SJSA1 (cell line): Measurements from ENCODE around the gene THSD7B. TPM values are rescaled to one million over a fixed set of nuclear protein-coding genes. Genes with fewer than 3 reads are reported as not detected.

ENCODE experiments used
- DNase-seq, 2 experiments: peaks; one replicate each; pipeline ENCODE4 v3.0.0-alpha.2; 2015 to 2020; ENCODE audit warnings: low spot score in 2 of 2, low read depth in 1 of 2
- H3K27ac ChIP-seq: fragments of 250-450 bp; sonication (Bioruptor Pico); 2 replicates; pipeline ENCODE4 v1.5.1; 2020; ENCODE audit warnings: mild to moderate bottlenecking, moderate library complexity
- H3K27me3 ChIP-seq: fragments of 250-450 bp; sonication (Bioruptor Pico); replicated peaks from 2 replicates; pipeline ENCODE4 v1.5.1; 2020; ENCODE audit warnings: mild to moderate bottlenecking, moderate library complexity
- H3K36me3 ChIP-seq: fragments of 250-450 bp; sonication (Bioruptor Pico); 2 replicates; pipeline ENCODE4 v1.5.1; 2020; ENCODE audit warnings: mild to moderate bottlenecking
- H3K4me1 ChIP-seq: fragments of 250-450 bp; sonication (Bioruptor Pico); replicated peaks from 2 replicates; pipeline ENCODE4 v1.6.1; 2021; ENCODE audit warnings: mild to moderate bottlenecking
- H3K4me3 ChIP-seq: fragments of 250-450 bp; sonication (Bioruptor Pico); 2 replicates; pipeline ENCODE4 v1.5.1; 2020; ENCODE audit warnings: mild to moderate bottlenecking
- H3K9me3 ChIP-seq: fragments of 250-450 bp; sonication (Bioruptor Pico); replicated peaks from 2 replicates; pipeline ENCODE4 v1.5.1; 2020; ENCODE audit warnings: mild to moderate bottlenecking
- total RNA-seq: library from RNA; depleted of rRNA; stranded (reverse); fragments of >200 nt; shearing (Covaris generic); gene quantifications from 2 replicates; pipeline ENCODE4 v1.2.3, GENCODE V29; 2014

Gene THSD7B
- total RNA-seq, 1 experiment from 2014 or later: 0.16 TPM

- Histone ChIP-seq H3K9me3 (no peaks in the 10 kb centered on the region), H3K4me1 (peaks cover 6% of the 10 kb centered on the region), H3K36me3 (no peaks in the 10 kb centered on the region), H3K27me3 (no peaks in the 10 kb centered on the region), H3K27ac (no peak overlapping the region), H3K4me3 (no peak overlapping the region)
- no peak for DNase-seq
Measured at GRCh38 chr2:137172162-137172561, 406.8 kb downstream of the THSD7B start.

GRCh38 chr2:137173463-137173862, 408.1 kb downstream of the THSD7B start:
- DNase-seq: peak in 1 of 2 experiments; percentile 22

GRCh38 chr2:137175246-137175645, 409.9 kb downstream of the THSD7B start:
- Histone ChIP-seq H3K27ac (no peak overlapping the region), H3K27me3 (no peaks in the 10 kb centered on the region), H3K9me3 (no peaks in the 10 kb centered on the region), H3K36me3 (no peaks in the 10 kb centered on the region), H3K4me1 (peaks cover 10% of the 10 kb centered on the region), H3K4me3 (no peak overlapping the region)
- DNase-seq: no peak

More at GRCh38 chr2:137173463-137173862, 408.1 kb downstream of the THSD7B start:
- H3K27ac ChIP-seq: no peak overlapping the region
- H3K4me3 ChIP-seq: no peak overlapping the region
- peaks cover 5% of the 10 kb centered on the region for H3K4me1 ChIP-seq
- H3K36me3 ChIP-seq: no peaks in the 10 kb centered on the region
- no peaks in the 10 kb centered on the region for H3K9me3 ChIP-seq
- no peaks in the 10 kb centered on the region for H3K27me3 ChIP-seq

GRCh38 chr2:137178951-137179377, 413.6 kb downstream of the THSD7B start:
- Histone ChIP-seq H3K4me1 (peaks cover 10% of the 10 kb centered on the region), H3K27ac (no peak overlapping the region), H3K36me3 (no peaks in the 10 kb centered on the region), H3K9me3 (no peaks in the 10 kb centered on the region), H3K27me3 (no peaks in the 10 kb centered on the region), H3K4me3 (no peak overlapping the region)
- DNase-seq: peak in 1 of 2 experiments; percentile 16

GRCh38 chr2:137179542-137179941, 414.2 kb downstream of the THSD7B start:
- Histone ChIP-seq H3K27me3 (no peaks in the 10 kb centered on the region), H3K36me3 (no peaks in the 10 kb centered on the region), H3K4me1 (peaks cover 10% of the 10 kb centered on the region), H3K9me3 (no peaks in the 10 kb centered on the region), H3K27ac (no peak overlapping the region), H3K4me3 (no peak overlapping the region)
- DNase-seq: no peak

- no peaks in the 10 kb centered on the region for H3K36me3 ChIP-seq
- no peak overlapping the region for H3K4me3 ChIP-seq
- H3K27me3 ChIP-seq: no peaks in the 10 kb centered on the region
- H3K4me1 ChIP-seq: peaks cover 10% of the 10 kb centered on the region
- DNase-seq: no peak
- no peaks in the 10 kb centered on the region for H3K9me3 ChIP-seq
- H3K27ac ChIP-seq: no peak overlapping the region
Measured at GRCh38 chr2:137180012-137180411, 414.7 kb downstream of the THSD7B start.

- H3K27me3 ChIP-seq: no peaks in the 10 kb centered on the region
- DNase-seq: no peak
- peaks cover 4% of the 10 kb centered on the region; the same call in 1 of the 2 replicates for H3K9me3 ChIP-seq
- no peaks in the 10 kb centered on the region for H3K36me3 ChIP-seq
- no peak overlapping the region for H3K27ac ChIP-seq
- peaks cover 10% of the 10 kb centered on the region for H3K4me1 ChIP-seq
- no peak overlapping the region for H3K4me3 ChIP-seq
Measured at GRCh38 chr2:137181370-137181769, 416.0 kb downstream of the THSD7B start.

GRCh38 chr2:137182071-137182470, 416.7 kb downstream of the THSD7B start:
- no peak for DNase-seq
- H3K36me3 ChIP-seq: no peaks in the 10 kb centered on the region

GRCh38 chr2:137183206-137183898, 418.0 kb downstream of the THSD7B start:
- Histone ChIP-seq H3K27me3 (no peaks in the 10 kb centered on the region), H3K27ac (no peak overlapping the region), H3K36me3 (no peaks in the 10 kb centered on the region), H3K9me3 (peaks cover 4% of the 10 kb centered on the region; the same call in 1 of the 2 replicates), H3K4me1 (peaks cover 9% of the 10 kb centered on the region), H3K4me3 (no peak overlapping the region)
- no peak for DNase-seq

More at GRCh38 chr2:137182071-137182470, 416.7 kb downstream of the THSD7B start:
- Histone ChIP-seq H3K4me3 (no peak overlapping the region), H3K9me3 (peaks cover 4% of the 10 kb centered on the region; the same call in 1 of the 2 replicates), H3K27ac (no peak overlapping the region), H3K4me1 (peaks cover 10% of the 10 kb centered on the region), H3K27me3 (no peaks in the 10 kb centered on the region)

GRCh38 chr2:137185378-137186078, 420.2 kb downstream of the THSD7B start:
- H3K4me3 ChIP-seq: no peak overlapping the region
- no peak overlapping the region for H3K27ac ChIP-seq
- peaks cover 4% of the 10 kb centered on the region; the same call in 1 of the 2 replicates for H3K9me3 ChIP-seq
- no peaks in the 10 kb centered on the region for H3K27me3 ChIP-seq
- peak in 1 of 2 experiments; percentile 46 for DNase-seq
- no peaks in the 10 kb centered on the region for H3K36me3 ChIP-seq
- H3K4me1 ChIP-seq: no peaks in the 10 kb centered on the region; the same call in 1 of the 2 replicates

GRCh38 chr2:137187216-137187615, 421.9 kb downstream of the THSD7B start:
- H3K27ac ChIP-seq: no peak overlapping the region

GRCh38 chr2:137190411-137191195, 425.3 kb downstream of the THSD7B start:
- no peaks in the 10 kb centered on the region for H3K27me3 ChIP-seq
- no peaks in the 10 kb centered on the region for H3K36me3 ChIP-seq
- H3K27ac ChIP-seq: no peak overlapping the region
- no peaks in the 10 kb centered on the region; the same call in 1 of the 2 replicates for H3K4me1 ChIP-seq
- DNase-seq: no peak
- no peaks in the 10 kb centered on the region for H3K9me3 ChIP-seq
- no peak overlapping the region for H3K4me3 ChIP-seq

More at GRCh38 chr2:137187216-137187615, 421.9 kb downstream of the THSD7B start:
- no peak for DNase-seq
- no peaks in the 10 kb centered on the region; the same call in 1 of the 2 replicates for H3K4me1 ChIP-seq
- no peaks in the 10 kb centered on the region for H3K27me3 ChIP-seq
- peaks cover 4% of the 10 kb centered on the region; the same call in 1 of the 2 replicates for H3K9me3 ChIP-seq
- no peaks in the 10 kb centered on the region for H3K36me3 ChIP-seq
- no peak overlapping the region for H3K4me3 ChIP-seq
